Adrenal gland (tissue), 5 donors: ENCODE data around the gene SAMD4A.

ENCODE experiments used
- CTCF ChIP-seq, 6 experiments: fragments of 450-650 bp in 4 of 6; fragments of 200-600 bp in 2 of 6; sonication (generic) in 1 of 6; IDR thresholded peaks; 1 replicate in 5 of 6; 2 replicates in 1 of 6; pipeline versions ENCODE4 v1.5.1 to v1.8.0; 2016 to 2021; ENCODE audit warnings: antibody characterized with exemption in 6 of 6, mild to moderate bottlenecking in 2 of 6, moderate library complexity in 1 of 6
- POLR2A ChIP-seq, 2 donors: fragments of 450-650 bp; IDR thresholded peaks; one replicate each; pipeline ENCODE4 v1.6.1; 2017; ENCODE audit warnings: antibody characterized with exemption in 2 of 2, mild to moderate bottlenecking in 2 of 2, moderate library complexity in 1 of 2
- donor health status: DM: no; HTN: no; CAD: no.

DNA sequence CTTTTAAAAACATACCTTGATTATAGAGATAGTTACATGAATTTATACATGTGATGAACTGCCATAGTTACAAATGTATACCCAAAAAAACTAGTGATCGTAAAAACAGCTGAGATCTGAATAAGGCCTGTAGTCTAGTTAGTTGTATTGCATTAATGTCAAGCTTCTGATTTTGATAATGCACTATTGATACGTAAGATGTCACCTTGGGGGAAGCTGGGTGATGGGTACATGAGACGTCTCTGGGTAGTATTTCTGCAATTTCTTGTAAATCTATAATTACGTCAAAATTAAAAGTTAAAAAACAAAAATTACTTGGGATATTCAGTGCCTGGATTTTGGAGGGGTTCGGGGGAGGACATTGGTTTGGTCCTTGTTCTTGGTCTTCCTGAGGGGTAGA, 144.4 kb downstream of the SAMD4A start:
- TF ChIP-seq CTCF (IDR thresholded peaks at IDR 0.05) (no peak), POLR2A (IDR thresholded peaks at IDR 0.05) (no peak)
